Prostate gland (tissue), 2 donors: ENCODE data around the gene LNX2. TPM values are rescaled to one million over a fixed set of nuclear protein-coding genes. Genes with fewer than 3 reads are reported as not detected.

Experiments
- DNase-seq: peaks from one replicate; pipeline ENCODE4 v3.0.0-alpha.2; 2019; ENCODE audit warnings: low spot score
- H3K27ac ChIP-seq, 2 donors: fragments of 200-600 bp; sonication (generic); 2 replicates each; pipeline ENCODE4 v1.5.1; 2017 to 2019
- H3K27me3 ChIP-seq: fragments of 200-600 bp; sonication (generic); replicated peaks from 2 replicates; pipeline ENCODE4 v1.5.1; 2019; ENCODE audit not compliant: insufficient read depth
- H3K36me3 ChIP-seq, 2 donors: fragments of 200-600 bp; sonication (generic); 1 replicate in 1 of 2; 2 replicates in 1 of 2; pipeline versions ENCODE4 v1.5.1 to v1.8.1; 2017 to 2019
- H3K4me1 ChIP-seq: fragments of 200-600 bp; sonication (generic); replicated peaks from 2 replicates; pipeline ENCODE4 v1.5.1; 2019
- H3K4me3 ChIP-seq, 2 donors: fragments of 200-600 bp; sonication (generic); 2 replicates each; pipeline ENCODE4 v1.5.1; 2017 to 2019
- H3K9me3 ChIP-seq: fragments of 200-600 bp; sonication (generic); 2 replicates; pipeline ENCODE4 v1.5.1; 2017
- CTCF ChIP-seq, 4 experiments: fragments of 200-600 bp in 2 of 4; fragments of 450-650 bp in 2 of 4; sonication (generic) in 2 of 4; IDR thresholded peaks; 1 replicate in 3 of 4; 2 replicates in 1 of 4; pipeline ENCODE4 v1.5.1; 2016 to 2019; ENCODE audit warnings: antibody characterized with exemption in 4 of 4, mild to moderate bottlenecking in 2 of 4, moderate library complexity in 2 of 4
- POLR2A ChIP-seq: fragments of 450-650 bp; IDR thresholded peaks from one replicate; pipeline ENCODE4 v1.6.1; 2016; ENCODE audit warnings: antibody characterized with exemption, mild to moderate bottlenecking
- POLR2AphosphoS5 ChIP-seq: sonication (generic); formaldehyde crosslinking; IDR thresholded peaks from one replicate; pipeline ENCODE4 v1.6.1; 2017; ENCODE audit warnings: antibody characterized with exemption
- WGBS: methylation state at CpG from one replicate; pipeline ENCODE4 v1.1.5; 2018; 5-methylcytosine and 5-hydroxymethylcytosine counted together
- intact Hi-C: fragments of 100-400 bp; cut with DNase I; formaldehyde crosslinking; loops from one replicate; pipeline ENCODE4 v1.14.2; 2022
- total RNA-seq, 2 donors: library from RNA; depleted of rRNA; stranded (reverse); fragments of >200 nt; gene quantifications; one replicate each; pipeline ENCODE4 v1.1.0, GENCODE V29; 2016

LNX2 gene
- total RNA-seq: 10 to 100 TPM; 26.3 to 34.1 TPM

GRCh38 chr13:27620377-27621115 is at the start of gene LNX2:
Gene LNX2 (minus strand): TSS chr13:27620529. CDS start chr13:27581703, 38,826 bp downstream.
- Histone ChIP-seq H3K9me3 (no peaks in the 10 kb centered on the region), H3K4me3 (peak within 1 kb of the TSS; percentile 96 to 97), H3K27me3 (no peaks in the 10 kb centered on the region), H3K27ac (peak within 1 kb of the TSS; percentile 96 to 97), H3K36me3 (no peaks in the 10 kb centered on the region), H3K4me1 (peaks cover 10% of the 10 kb centered on the region)
- TF ChIP-seq CTCF (IDR thresholded peaks at IDR 0.05): no peak
- TF ChIP-seq POLR2A: peak; percentile 98
- TF ChIP-seq POLR2AphosphoS5: peak; percentile 90
- peak; percentile 99 for DNase-seq
- WGBS: under 1% methylated on average over 53 of the region's 79 CpGs
- intact Hi-C loops: loop anchor here (5.0 kb wide), 2 partner anchors 168 to 348 kb away; partner anchors contain the start of genes MTIF3 and RASL11A

- H3K36me3 ChIP-seq: no peaks in the 10 kb centered on the region
- H3K4me1 ChIP-seq: no peaks in the 10 kb centered on the region
- H3K27me3 ChIP-seq: no peaks in the 10 kb centered on the region
- H3K27ac ChIP-seq: no peak overlapping the region
- H3K4me3 ChIP-seq: no peak overlapping the region
- WGBS: 52% methylated on average over 2 of the region's 2 CpGs
- no peaks in the 10 kb centered on the region for H3K9me3 ChIP-seq
- TF ChIP-seq POLR2A: no peak
- no peak for TF ChIP-seq POLR2AphosphoS5
- TF ChIP-seq CTCF (IDR thresholded peaks at IDR 0.05): no peak
- intact Hi-C loops: no loop called here
- DNase-seq: no peak
Measured at GRCh38 chr13:27667946-27668345, 47.6 kb upstream of the LNX2 start.

- no peaks in the 10 kb centered on the region for H3K27me3 ChIP-seq
- H3K4me3 ChIP-seq: no peak overlapping the region
- no peak overlapping the region for H3K27ac ChIP-seq
- no peaks in the 10 kb centered on the region for H3K9me3 ChIP-seq
- no peak for TF ChIP-seq POLR2A
- TF ChIP-seq CTCF (IDR thresholded peaks at IDR 0.05): no peak
- no peak for TF ChIP-seq POLR2AphosphoS5
- intact Hi-C loops: no loop called here
- DNase-seq: no peak
- H3K36me3 ChIP-seq: no peaks in the 10 kb centered on the region
- H3K4me1 ChIP-seq: no peaks in the 10 kb centered on the region
- WGBS: 86% methylated on average over 3 of the region's 3 CpGs
Measured at GRCh38 chr13:27666951-27667350, 46.6 kb upstream of the LNX2 start.

- DNase-seq: no peak
- H3K27ac ChIP-seq: no peak overlapping the region
- intact Hi-C loops: no loop called here
- no peaks in the 10 kb centered on the region for H3K9me3 ChIP-seq
- H3K4me1 ChIP-seq: no peaks in the 10 kb centered on the region
- no peaks in the 10 kb centered on the region for H3K36me3 ChIP-seq
- H3K4me3 ChIP-seq: no peak overlapping the region
- TF ChIP-seq POLR2A (no peak), POLR2AphosphoS5 (no peak), CTCF (IDR thresholded peaks at IDR 0.05) (no peak)
- WGBS: 96% methylated on average over 19 of the region's 19 CpGs
- no peaks in the 10 kb centered on the region for H3K27me3 ChIP-seq
Measured at GRCh38 chr13:27665761-27666160, 45.4 kb upstream of the LNX2 start.

GRCh38 chr13:27665333-27665732 is 45.0 kb upstream of the LNX2 start:
- TF ChIP-seq POLR2AphosphoS5: no peak
- no peak for TF ChIP-seq POLR2A
- TF ChIP-seq CTCF (IDR thresholded peaks at IDR 0.05): no peak
- DNase-seq: no peak

More at GRCh38 chr13:27665333-27665732, 45.0 kb upstream of the LNX2 start:
- Histone ChIP-seq H3K9me3 (no peaks in the 10 kb centered on the region), H3K4me1 (no peaks in the 10 kb centered on the region), H3K27ac (no peak overlapping the region), H3K27me3 (no peaks in the 10 kb centered on the region), H3K36me3 (no peaks in the 10 kb centered on the region), H3K4me3 (no peak overlapping the region)
- intact Hi-C loops: no loop called here
- 35% methylated on average over 3 of the region's 3 CpGs for WGBS
